ENCODE measurements around the gene EFL1. TPM values are rescaled to one million over a fixed set of nuclear protein-coding genes. Genes with fewer than 3 reads are reported as not detected.

The EFL1 gene
- total RNA-seq, 1 donor from 2014 or later, result 18.1 TPM

- ChIA-PET POLR2A (no interaction called here), CTCF (interaction anchor here (0.6 to 1.3 kb wide), 4 partner anchors 9 to 47 kb away, joined by 3 to 6 read pairs (median 4); no protein-coding TSS in a partner anchor)
- TF ChIP-seq CTCF (IDR thresholded peaks at IDR 0.05), result no peak
- no peak for DNase-seq
- Mint-ChIP-seq H3K4me3 (no peak overlapping the region), H3K27ac (no peak overlapping the region), H3K4me1 (peaks cover 8% of the 10 kb centered on the region), H3K36me3 (ENCODE audit: low read depth) (peaks cover 23% of the 10 kb centered on the region), H3K27me3 (no peaks in the 10 kb centered on the region), H3K9me3 (no peaks in the 10 kb centered on the region)
- intact Hi-C loops (cut with micrococcal nuclease), result no loop called here
- ATAC-seq (ENCODE audit: low read depth), result no peak
Observed at GRCh38 chr15:82186719-82187406, 75.7 kb downstream of the EFL1 start.

GRCh38 chr15:82186161-82186560, 76.4 kb downstream of the EFL1 start:
- H3K36me3 Mint-ChIP-seq (ENCODE audit: low read depth), result peaks cover 21% of the 10 kb centered on the region
- no peak for DNase-seq
- no peaks in the 10 kb centered on the region for H3K9me3 Mint-ChIP-seq
- no peaks in the 10 kb centered on the region for H3K27me3 Mint-ChIP-seq
- intact Hi-C loops (cut with micrococcal nuclease), result no loop called here
- ChIA-PET CTCF (no interaction called here), POLR2A (no interaction called here)
- no peak overlapping the region for H3K4me3 Mint-ChIP-seq
- ATAC-seq (ENCODE audit: low read depth), result no peak
- no peak for TF ChIP-seq CTCF (IDR thresholded peaks at IDR 0.05)
- peaks cover 8% of the 10 kb centered on the region for H3K4me1 Mint-ChIP-seq
- H3K27ac Mint-ChIP-seq, result no peak overlapping the region

- Mint-ChIP-seq H3K27ac (no peak overlapping the region), H3K4me3 (no peak overlapping the region), H3K27me3 (no peaks in the 10 kb centered on the region), H3K36me3 (ENCODE audit: low read depth) (peaks cover 23% of the 10 kb centered on the region), H3K9me3 (no peaks in the 10 kb centered on the region), H3K4me1 (peaks cover 8% of the 10 kb centered on the region)
- CTCF ChIA-PET, result no interaction called here
- DNase-seq (no peak), ATAC-seq (ENCODE audit: low read depth) (no peak)
- no peak for TF ChIP-seq CTCF (IDR thresholded peaks at IDR 0.05)
- POLR2A ChIA-PET, result no interaction called here
- intact Hi-C loops (cut with micrococcal nuclease), result no loop called here
Observed at GRCh38 chr15:82184776-82185175, 77.8 kb downstream of the EFL1 start.

GRCh38 chr15:82184355-82184754, 78.2 kb downstream of the EFL1 start:
- ChIA-PET POLR2A (no interaction called here), CTCF (no interaction called here)
- no peak for ATAC-seq (ENCODE audit: low read depth)
- no peaks in the 10 kb centered on the region for H3K9me3 Mint-ChIP-seq
- intact Hi-C loops (cut with micrococcal nuclease), result no loop called here
- H3K4me1 Mint-ChIP-seq, result peaks cover 8% of the 10 kb centered on the region
- DNase-seq, result no peak
- no peaks in the 10 kb centered on the region for H3K27me3 Mint-ChIP-seq
- TF ChIP-seq CTCF (IDR thresholded peaks at IDR 0.05), result no peak
- H3K36me3 Mint-ChIP-seq (ENCODE audit: low read depth), result peaks cover 22% of the 10 kb centered on the region
- H3K4me3 Mint-ChIP-seq, result no peak overlapping the region
- H3K27ac Mint-ChIP-seq, result no peak overlapping the region

DNA sequence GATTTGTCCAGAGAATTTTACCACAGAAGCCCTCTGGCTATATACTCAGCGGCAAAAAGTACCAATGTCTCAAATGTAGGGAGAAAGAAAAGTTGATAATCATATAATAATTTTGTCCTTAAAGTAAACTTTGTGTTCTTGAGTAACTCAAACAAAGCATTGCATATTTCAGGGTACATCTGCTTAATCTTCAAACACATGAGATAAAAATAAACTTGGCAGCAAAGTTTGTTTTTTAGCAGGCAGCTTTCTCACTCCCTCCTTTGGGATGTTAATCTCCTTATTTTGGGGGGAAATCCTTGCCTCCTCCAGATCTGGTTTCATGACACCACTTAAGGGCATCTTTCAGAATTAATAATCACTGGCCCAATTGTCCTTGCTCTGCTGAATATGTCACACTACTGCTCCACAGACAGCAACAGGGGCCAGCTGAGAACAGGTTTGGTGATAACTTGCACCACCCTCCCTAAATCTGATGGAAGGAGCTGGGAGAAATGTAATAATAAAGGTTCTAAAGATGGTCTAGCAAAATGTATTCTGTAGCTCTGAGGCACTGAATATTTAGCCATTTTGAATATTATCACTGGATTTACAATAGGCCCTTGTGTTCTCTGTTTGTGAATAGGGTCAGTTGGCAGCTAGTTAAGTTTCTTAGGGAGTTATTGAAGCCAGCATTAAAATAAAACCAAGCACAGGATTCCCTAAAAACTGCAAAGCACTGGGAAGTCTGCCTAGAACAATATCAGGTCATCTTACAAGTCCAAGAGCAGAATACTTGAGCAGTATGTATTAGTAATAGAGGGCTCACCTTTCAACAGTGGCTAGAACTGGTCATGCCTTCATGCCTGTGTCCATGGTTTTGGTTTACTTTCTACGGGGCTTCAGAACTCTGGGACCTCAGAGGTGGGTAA, 79.2 kb downstream of the EFL1 start:
- no peaks in the 10 kb centered on the region for H3K27me3 Mint-ChIP-seq
- peaks cover 9% of the 10 kb centered on the region for H3K4me1 Mint-ChIP-seq
- ChIA-PET CTCF (no interaction called here), POLR2A (no interaction called here)
- no peak overlapping the region for H3K27ac Mint-ChIP-seq
- H3K36me3 Mint-ChIP-seq (ENCODE audit: low read depth), result peaks cover 22% of the 10 kb centered on the region
- no peak overlapping the region for H3K4me3 Mint-ChIP-seq
- ATAC-seq (ENCODE audit: low read depth) (no peak), DNase-seq (no peak)
- no peak for TF ChIP-seq CTCF (IDR thresholded peaks at IDR 0.05)
- no peaks in the 10 kb centered on the region for H3K9me3 Mint-ChIP-seq
- intact Hi-C loops (cut with micrococcal nuclease), result no loop called here
